SK-N-MC (cell line): ENCODE data around the gene OR14I1.
"Not testable (repeated sequence)": the region's sequence is repeated elsewhere in the genome, so short reads cannot be mapped to it uniquely, and the experiment has no call there.

ENCODE experiments used
- DNase-seq: peaks from one replicate; pipeline ENCODE4 v3.0.0-alpha.2; 2011; ENCODE audit warnings: low read depth, low spot score
- H3K27ac ChIP-seq: fragments of 200-600 bp; sonication (generic); 2 replicates; pipeline ENCODE4 v1.5.1; 2016; ENCODE audit warnings: mixed run types
- H3K36me3 ChIP-seq: fragments of 200-600 bp; sonication (generic); 2 replicates; pipeline ENCODE4 v1.6.1; 2017; ENCODE audit warnings: antibody characterized with exemption, low read length, mixed read lengths; ENCODE audit not compliant: insufficient read depth
- H3K4me3 ChIP-seq: fragments of 200-600 bp; sonication (generic); 2 replicates; pipeline ENCODE4 v1.5.1; 2016
- H3K9ac ChIP-seq: fragments of 200-600 bp; sonication (generic); 2 replicates; pipeline ENCODE4 v1.8.0; 2017; ENCODE audit warnings: mixed run types, mixed read lengths; ENCODE audit not compliant: insufficient read length
- H3K9me3 ChIP-seq: fragments of 200-600 bp; sonication (generic); 2 replicates; pipeline ENCODE4 v1.6.1; 2017; ENCODE audit warnings: low read depth, mild to moderate bottlenecking, antibody characterized with exemption, low read length, moderate library complexity, mixed read lengths
- EZH2 ChIP-seq: fragments of 200-600 bp; sonication (generic); IDR thresholded peaks from one replicate; pipeline ENCODE4 v1.6.1; 2017; ENCODE audit warnings: antibody characterized with exemption
- FOXP2 ChIP-seq: optimal IDR thresholded peaks from 2 replicates; pipeline ENCODE3; 2011; ENCODE audit warnings: mild to moderate bottlenecking, moderate library complexity; ENCODE audit not compliant: insufficient read depth; ENCODE audit errors: extremely low read length, control extremely low read depth
- POLR2AphosphoS5 ChIP-seq: IDR thresholded peaks from 2 replicates; pipeline ENCODE4 v1.6.1; 2012; ENCODE audit warnings: mild to moderate bottlenecking, low read depth, low read length, borderline replicate concordance

OR14I1 gene

DNA sequence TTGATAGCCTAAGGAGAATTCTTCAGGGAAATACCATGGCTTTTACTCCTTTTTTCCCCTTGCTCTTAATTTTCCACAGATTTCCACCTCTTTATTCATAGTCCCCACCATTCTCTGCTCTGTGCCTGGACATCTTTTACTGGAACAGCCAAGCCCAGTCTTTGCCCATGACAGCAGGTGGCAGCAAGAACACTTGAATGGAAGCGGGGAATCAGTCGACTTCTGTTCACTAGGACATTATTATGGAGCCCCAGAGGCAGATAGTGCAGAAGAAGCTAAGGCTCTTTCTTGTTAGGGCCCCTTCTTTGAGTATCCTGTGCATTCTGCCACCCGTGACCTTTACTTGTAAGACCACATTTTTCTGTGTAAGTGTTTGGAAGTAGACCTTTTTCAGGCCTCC is 6.3 kb downstream of the OR14I1 start:
- Histone ChIP-seq H3K9me3 (no peaks in the 10 kb centered on the region), H3K27ac (no peak overlapping the region), H3K36me3 (no peaks in the 10 kb centered on the region), H3K9ac (no peak overlapping the region), H3K4me3 (no peak overlapping the region)
- TF ChIP-seq POLR2AphosphoS5, result no peak
- no peak for DNase-seq

DNA sequence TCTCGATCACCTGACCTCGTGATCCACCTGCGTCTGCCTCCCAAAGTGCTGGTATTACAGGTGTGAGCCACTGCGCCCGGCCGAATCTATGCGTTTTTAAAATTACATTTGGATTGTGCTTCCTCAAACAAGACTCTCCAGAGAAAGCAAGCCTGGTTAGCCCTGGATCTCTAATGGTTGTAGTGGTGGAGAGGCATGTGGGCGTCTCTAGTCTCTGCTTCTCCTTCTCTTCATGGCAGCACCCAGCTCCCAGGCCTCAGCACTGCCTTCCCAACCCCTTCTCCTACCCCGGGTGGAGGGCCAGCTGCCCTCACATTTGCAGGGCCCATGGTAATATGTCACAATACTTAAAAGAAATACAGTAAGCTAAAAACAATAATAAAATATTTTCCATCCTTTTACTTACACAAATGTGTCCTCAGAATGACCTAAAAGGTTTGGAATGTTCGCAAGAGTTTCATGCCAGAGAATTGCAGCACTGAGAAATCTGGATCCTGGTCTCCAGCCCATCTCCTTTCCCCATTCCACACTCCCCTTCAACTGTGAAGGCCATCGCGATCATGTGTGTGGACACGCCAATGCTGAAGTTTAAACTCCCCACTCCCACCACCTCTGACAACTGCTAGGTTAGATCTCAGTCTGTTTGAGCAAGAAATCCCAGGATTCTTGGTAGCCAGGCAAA is 7.0 kb downstream of the OR14I1 start:
- no peak overlapping the region for H3K9ac ChIP-seq
- no peak overlapping the region for H3K27ac ChIP-seq
- no peak overlapping the region for H3K4me3 ChIP-seq
- TF ChIP-seq FOXP2 (no peak), POLR2AphosphoS5 (no peak), EZH2 (no peak)
- H3K36me3 ChIP-seq, result no peaks in the 10 kb centered on the region
- DNase-seq, result no peak
- H3K9me3 ChIP-seq, result no peaks in the 10 kb centered on the region

DNA sequence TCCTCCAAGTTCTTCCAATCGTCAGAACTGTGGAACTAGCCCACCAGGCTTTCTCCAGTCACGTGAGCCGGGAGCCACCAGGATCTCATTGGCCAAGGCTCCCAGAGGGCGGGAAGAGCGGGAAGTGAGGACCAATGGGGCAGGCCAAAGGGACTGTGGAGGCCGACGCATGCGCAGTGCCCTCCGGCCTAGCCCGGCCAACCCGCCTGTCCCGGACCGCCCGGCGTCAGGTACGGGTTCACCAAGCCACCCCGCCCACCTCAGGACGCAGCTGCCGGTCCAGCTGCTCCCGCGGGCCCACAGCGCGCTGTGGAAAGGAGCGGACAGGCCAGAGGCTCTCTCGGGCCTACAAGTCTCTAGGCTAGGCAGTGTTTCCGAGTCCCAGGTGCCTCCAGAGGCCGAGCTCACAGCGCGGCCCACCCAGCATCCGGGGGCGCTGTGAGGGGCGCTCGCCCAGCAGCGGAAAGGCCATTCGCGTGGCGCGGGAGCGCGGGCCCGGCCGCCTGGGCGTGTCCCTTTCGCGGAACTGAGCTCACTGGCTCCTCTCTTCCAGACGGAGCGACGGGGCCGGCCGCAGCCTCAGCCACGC is 10.9 kb downstream of the OR14I1 start:
- H3K9me3 ChIP-seq, result no peaks in the 10 kb centered on the region
- DNase-seq, result no peak
- no peaks in the 10 kb centered on the region for H3K36me3 ChIP-seq
- H3K9ac ChIP-seq, result no peak overlapping the region
- no peak overlapping the region for H3K27ac ChIP-seq
- no peak overlapping the region for H3K4me3 ChIP-seq
- TF ChIP-seq FOXP2, result no peak
- no peak for TF ChIP-seq EZH2
- no peak for TF ChIP-seq POLR2AphosphoS5

DNA sequence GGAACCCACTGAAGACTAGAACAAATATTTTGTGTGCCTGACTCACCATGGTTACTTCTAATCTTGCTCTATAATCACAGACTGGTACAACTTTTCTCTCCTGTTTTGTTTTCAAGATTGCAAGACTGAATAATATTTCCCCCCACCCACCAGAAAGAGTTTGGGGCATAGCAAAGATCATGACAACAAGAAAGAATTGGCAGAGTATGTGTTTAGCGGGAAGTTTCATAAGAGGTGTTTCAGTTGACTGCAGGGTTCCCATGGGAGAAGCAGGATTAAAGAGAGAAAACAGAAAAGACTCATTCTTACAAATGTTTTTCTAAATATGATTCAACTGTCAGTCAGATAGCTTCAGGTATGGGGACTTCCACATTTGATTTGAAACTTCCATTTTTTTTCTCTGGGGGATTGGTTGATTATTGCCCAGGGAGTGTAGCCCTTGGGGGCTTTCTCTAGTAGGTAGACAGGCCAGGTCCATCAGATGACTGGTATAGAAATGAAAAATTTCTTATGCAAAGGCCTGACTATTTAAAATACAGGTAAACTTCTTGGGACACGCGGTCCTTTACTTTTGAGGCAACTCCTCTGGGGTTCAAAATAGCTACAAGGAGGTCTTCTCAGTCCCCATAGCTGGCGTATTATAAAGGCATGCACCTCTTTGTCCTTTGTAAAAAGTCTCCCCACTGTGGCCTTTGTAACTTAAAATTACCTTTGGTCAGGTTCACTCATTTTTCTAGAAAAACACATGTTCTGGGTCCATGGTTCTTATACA is 13.9 kb downstream of the OR14I1 start:
- H3K4me3 ChIP-seq, result no peak overlapping the region
- no peak overlapping the region for H3K9ac ChIP-seq
- H3K9me3 ChIP-seq, result no peaks in the 10 kb centered on the region
- TF ChIP-seq EZH2 (no peak), FOXP2 (no peak), POLR2AphosphoS5 (no peak)
- H3K36me3 ChIP-seq, result no peaks in the 10 kb centered on the region
- H3K27ac ChIP-seq, result no peak overlapping the region
- DNase-seq, result no peak

DNA sequence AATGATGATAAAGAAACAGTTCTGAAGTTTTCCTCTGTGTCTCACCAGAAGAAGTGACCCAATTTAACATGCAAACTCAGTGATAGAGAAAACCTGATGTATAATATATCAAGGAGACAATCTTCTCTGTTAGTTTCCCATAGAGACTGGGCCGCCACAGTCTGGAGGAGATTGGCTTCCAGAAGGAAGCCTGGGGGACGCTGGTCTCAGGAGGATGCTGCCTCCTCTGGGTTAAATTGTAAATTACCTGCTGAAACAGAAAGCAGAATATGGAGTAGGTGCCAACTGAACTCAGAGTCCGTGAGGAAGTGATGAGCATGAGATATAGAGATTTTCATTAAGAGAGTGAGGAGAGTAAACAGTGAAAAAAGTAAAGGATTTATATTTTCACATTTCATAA is 15.8 kb downstream of the OR14I1 start:
- no peak overlapping the region for H3K4me3 ChIP-seq
- no peak for DNase-seq
- H3K27ac ChIP-seq, result no peak overlapping the region
- H3K9ac ChIP-seq, result no peak overlapping the region
- no peaks in the 10 kb centered on the region for H3K36me3 ChIP-seq
- no peak for TF ChIP-seq POLR2AphosphoS5
- no peak for TF ChIP-seq FOXP2
- no peak for TF ChIP-seq EZH2
- no peaks in the 10 kb centered on the region for H3K9me3 ChIP-seq

DNA sequence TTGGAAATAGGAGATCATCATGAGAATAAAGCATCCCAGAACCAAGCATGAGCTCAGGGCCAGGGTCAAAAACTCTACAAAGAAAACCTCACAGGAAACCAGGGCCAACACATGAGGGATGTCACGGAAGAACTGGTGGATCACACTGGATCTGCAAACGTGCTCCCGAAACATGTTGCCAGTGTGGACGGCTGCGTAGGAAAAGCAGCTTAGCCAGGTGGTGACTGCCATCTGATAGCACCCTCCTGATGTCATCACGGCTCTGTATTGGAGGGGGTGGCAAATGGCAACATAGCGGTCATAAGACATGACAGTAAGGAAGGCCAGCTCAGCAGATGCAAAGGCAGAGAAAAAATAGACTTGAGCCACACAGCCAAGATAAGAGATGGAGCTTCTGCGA is 20.9 kb downstream of the OR14I1 start:
- Histone ChIP-seq H3K9ac (no peak overlapping the region), H3K27ac (no peak overlapping the region), H3K4me3 (no peak overlapping the region), H3K9me3 (no peaks in the 10 kb centered on the region), H3K36me3 (no peaks in the 10 kb centered on the region)
- no peak for DNase-seq
- TF ChIP-seq POLR2AphosphoS5, result no peak

DNA sequence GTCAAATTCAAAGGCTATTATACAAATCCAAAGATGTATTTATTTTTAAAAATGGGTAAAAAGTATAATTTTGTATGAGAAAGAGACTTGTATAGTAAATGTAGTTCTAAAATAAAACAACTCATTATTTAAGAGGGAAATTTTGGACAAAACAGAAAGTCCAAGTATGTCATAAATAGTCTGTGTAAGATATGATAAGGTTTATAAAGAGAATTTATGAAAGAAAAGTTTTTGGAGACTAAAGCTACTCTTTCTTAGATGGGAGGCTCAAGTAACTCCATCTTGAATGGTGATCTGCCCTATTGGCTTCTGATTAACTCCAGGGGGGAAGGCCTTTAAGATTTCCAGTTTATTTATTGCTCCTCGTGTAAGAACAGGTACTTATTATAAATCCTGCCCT is 32.6 kb downstream of the OR14I1 start:
- no peaks in the 10 kb centered on the region for H3K36me3 ChIP-seq
- H3K9ac ChIP-seq, result no peak overlapping the region
- no peaks in the 10 kb centered on the region for H3K9me3 ChIP-seq
- H3K4me3 ChIP-seq, result no peak overlapping the region
- no peak overlapping the region for H3K27ac ChIP-seq
- no peak for TF ChIP-seq FOXP2
- TF ChIP-seq POLR2AphosphoS5, result no peak
- TF ChIP-seq EZH2, result no peak
- DNase-seq, result no peak

DNA sequence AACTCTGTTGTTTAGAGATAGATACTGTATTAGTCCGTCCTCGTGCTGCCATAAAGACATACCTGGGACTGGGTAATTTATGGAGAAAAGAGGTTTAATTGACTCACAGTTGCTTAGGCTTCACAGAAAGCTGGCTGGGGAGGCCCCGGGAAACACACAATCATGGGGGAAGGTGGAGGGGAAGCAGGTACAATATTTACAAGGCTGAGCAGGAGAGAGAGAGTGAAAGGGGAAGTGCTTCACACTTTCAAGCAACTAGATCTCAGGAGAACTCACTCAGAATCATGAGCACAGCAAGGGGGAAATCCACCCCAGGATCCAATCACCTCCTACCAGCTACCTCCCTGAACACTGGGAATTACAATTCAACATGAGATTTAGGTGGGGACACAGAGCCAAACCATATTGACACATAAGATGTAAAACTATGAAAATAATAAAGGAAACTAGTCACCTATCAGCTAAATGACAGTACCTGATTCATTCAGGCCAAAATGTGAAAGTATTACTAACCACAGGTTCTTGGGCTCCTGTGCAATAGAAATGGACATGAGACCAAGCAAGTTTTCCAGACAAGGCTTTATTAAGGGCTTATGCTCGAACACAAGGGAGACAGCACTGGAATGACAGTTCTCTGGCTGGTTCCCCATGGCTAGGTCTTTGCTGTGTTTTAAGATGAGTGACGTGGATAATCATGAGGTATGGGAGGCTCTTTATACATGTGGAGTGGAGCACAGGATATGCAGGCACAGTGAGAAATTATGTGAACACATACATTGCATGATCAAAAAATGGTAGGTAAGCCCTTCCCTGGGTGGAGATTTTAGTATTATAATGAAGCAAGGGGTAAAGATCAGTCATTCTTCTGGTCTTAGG is 38.9 kb downstream of the OR14I1 start:
- H3K9ac ChIP-seq, H3K9me3 ChIP-seq, DNase-seq, H3K4me3 ChIP-seq, H3K27ac ChIP-seq, H3K36me3 ChIP-seq: not testable (repeated sequence)

DNA sequence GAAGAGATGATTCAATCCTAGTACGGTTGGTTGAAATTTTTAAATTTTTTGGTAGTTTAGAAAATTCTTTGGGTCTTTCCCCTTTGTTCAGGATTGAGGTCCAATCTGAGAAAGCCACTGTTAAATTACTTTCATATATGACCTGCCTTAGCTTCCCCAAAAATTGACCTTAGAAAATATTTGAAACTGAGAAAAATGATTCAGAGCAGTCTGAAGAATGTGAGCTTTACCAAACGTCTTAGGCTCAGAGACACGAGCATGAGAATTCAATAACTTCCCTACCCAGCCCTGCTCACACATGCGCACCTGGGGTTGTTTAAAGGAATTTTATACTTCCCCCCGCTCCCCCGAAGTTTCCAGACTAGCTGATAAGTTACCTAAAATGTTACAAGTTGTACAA is 45.8 kb downstream of the OR14I1 start:
- not testable (repeated sequence) for H3K9me3 ChIP-seq, DNase-seq, H3K36me3 ChIP-seq, H3K27ac ChIP-seq, H3K9ac ChIP-seq, H3K4me3 ChIP-seq

DNA sequence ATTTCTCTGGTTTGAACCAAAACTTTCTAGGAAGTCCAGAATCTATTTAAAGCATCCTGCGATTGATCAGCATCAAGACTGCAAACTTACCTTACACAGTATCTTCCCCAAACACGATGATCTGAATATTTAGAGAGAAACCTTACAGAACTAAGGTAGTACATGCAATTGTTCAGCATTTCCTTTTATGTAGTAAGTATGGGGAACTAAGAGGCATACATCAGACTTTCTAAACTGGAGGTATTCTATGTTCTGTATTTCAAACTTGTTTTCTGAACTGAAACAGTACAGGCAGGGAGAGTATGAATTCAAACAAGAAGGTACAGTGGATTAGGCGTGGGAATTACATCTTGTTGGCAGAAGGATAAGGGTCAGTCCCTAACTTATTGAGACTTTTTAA is 47.2 kb downstream of the OR14I1 start, which contains the start of gene OR2T27:
OR2T27 (minus strand) TSS at position 175 of the 400 bp plus-strand sequence. CDS start 4,644 bp downstream, outside the sequence.
- H3K36me3 ChIP-seq, H3K9ac ChIP-seq, H3K27ac ChIP-seq, DNase-seq, H3K9me3 ChIP-seq, H3K4me3 ChIP-seq: not testable (repeated sequence)
